GM10847 (cell line): ENCODE data around the gene FBXW11.

Experiments used
- POLR2A ChIP-seq: IDR thresholded peaks from 2 replicates; pipeline ENCODE4 v1.6.1; 2011; ENCODE audit not compliant: insufficient read length; ENCODE audit errors: extremely low read depth

FBXW11 gene

GRCh38 chr5:171969288-171969880 lies 37.1 kb downstream of the FBXW11 start:
- TF ChIP-seq POLR2A = no peak

- TF ChIP-seq POLR2A = no peak
Measured at GRCh38 chr5:171968531-171968930, 37.9 kb downstream of the FBXW11 start.

GRCh38 chr5:171966964-171967363 lies 39.5 kb downstream of the FBXW11 start:
- no peak for TF ChIP-seq POLR2A

GRCh38 chr5:171966270-171966669 lies 40.2 kb downstream of the FBXW11 start:
- TF ChIP-seq POLR2A = no peak

GRCh38 chr5:171965745-171966144 lies 40.7 kb downstream of the FBXW11 start:
- no peak for TF ChIP-seq POLR2A

GRCh38 chr5:171963416-171963815 lies 43.0 kb downstream of the FBXW11 start:
- TF ChIP-seq POLR2A = no peak

DNA sequence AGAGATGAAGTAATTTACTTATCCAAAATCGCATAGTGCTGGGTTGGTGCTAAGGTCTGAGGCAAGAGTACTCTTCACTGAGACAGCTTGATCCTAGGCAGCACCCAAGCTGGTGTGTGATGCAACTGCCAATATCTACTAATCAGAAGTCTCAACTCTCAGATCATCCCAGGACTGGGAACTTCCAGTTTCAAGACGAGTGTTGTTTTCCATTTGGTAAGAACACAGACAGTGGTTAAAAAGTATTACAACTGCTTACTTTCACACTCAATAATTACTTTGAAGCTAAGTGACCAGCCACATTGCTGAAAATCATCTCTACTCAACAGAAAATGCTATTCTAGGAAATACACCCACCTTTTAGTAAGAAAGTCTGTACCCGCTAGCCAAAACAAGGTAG lies 45.3 kb downstream of the FBXW11 start:
- no peak for TF ChIP-seq POLR2A

GRCh38 chr5:171957591-171958251 lies 48.7 kb downstream of the FBXW11 start:
- no peak for TF ChIP-seq POLR2A

GRCh38 chr5:171956887-171957495 lies 49.4 kb downstream of the FBXW11 start:
- no peak for TF ChIP-seq POLR2A

DNA sequence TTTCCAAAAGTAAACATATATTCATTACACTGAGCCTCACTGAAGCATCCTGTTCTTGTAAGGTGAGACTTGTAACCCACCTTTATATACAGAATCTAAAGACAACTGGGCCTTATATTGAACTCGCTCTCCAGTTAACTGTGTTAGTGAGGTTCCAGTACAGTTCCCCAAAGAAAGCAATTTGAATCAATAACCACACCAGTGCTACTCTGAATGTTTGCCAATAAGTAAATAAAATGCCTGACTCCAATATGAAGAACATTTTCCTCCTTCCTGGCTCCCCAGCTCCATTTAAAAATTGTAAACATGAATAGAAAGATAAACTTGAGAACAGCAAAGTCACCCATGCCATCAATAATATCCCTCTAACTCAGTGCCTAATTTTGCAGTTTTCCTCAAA lies 50.1 kb downstream of the FBXW11 start:
- TF ChIP-seq POLR2A = no peak

DNA sequence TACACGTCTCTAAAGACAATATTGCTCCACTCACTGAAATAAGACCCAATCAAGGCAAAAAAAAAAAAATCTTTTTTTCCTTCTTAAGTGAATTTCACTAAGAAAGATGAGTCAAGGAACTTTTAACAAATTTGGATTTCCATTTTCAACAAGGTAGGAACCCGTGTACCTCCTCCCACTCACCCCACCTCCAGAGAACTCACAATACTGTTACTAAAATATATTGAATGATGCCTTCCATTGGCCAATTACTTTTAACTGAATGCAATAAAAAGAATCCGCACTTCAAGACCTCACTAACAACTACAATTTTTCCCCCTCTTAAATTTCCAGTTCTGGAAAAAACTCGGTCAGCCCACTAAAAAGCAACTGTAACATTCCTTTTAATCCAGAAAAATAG lies 50.7 kb downstream of the FBXW11 start:
- no peak for TF ChIP-seq POLR2A

DNA sequence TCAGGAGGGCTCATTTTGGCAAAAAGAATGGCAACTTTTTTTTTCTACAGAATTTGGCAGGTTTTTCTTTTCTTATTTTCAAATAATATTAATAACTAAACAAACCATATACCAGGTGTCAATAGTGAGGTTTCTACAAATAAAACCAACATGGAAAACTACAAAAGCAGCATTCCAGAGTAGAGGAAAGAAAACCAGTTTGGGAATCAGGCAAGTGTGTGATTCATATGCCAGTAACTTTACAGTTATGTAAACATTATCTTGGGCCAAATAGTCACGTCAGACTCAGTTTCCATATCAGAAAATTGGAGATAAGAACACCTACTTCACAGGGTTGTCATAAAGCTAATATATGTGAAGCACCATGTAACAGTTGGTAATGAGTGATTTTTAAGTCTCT lies 51.7 kb downstream of the FBXW11 start:
- no peak for TF ChIP-seq POLR2A

- TF ChIP-seq POLR2A = no peak
Measured at GRCh38 chr5:171953860-171954701, 52.4 kb downstream of the FBXW11 start.

GRCh38 chr5:171952021-171952420 lies 54.4 kb downstream of the FBXW11 start:
- TF ChIP-seq POLR2A = no peak

- TF ChIP-seq POLR2A = no peak
Measured at GRCh38 chr5:171951218-171951617, 55.2 kb downstream of the FBXW11 start.
